ENCODE results near the gene FGF1.

DNA sequence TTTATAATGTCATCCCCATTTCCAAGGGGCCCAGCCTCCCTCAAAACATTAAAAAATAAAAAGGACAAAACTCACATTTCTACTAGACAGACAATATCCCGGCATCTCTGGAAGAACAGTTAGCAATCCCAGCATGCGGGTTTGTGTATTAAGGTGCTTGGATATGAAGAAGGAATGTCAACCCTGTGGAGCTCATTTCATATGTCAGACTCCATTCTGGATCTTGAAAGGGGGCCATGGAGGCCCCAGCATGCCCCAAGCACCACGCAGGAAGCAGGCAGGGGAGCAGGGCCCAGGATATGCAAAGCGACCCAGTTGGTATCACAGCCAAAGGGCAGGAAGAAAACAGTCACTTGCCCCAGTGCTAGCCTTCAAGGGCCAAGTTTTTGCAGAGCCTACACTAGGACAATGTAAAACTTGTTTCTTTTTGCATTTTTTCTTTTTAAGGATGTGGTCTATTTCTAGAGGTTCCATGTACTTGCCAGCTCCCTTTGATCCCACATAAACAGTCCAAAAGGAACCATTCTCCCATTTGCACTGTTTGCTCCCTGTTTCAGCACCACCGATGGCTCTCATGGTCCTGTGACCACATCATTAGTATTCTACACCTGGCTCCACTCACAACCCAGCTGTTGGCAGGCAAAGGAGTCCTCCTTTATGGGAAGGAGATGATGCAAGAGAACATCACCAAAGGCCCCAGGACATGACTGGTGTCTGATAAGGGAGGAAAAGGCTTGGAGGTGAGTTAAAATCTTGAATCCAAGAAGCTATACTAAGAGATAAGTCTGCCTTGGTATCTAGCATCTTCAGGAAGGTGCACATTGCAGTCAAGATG is 58.3 kb downstream of the FGF1 start:
- TF ChIP-seq, protein P1, sequence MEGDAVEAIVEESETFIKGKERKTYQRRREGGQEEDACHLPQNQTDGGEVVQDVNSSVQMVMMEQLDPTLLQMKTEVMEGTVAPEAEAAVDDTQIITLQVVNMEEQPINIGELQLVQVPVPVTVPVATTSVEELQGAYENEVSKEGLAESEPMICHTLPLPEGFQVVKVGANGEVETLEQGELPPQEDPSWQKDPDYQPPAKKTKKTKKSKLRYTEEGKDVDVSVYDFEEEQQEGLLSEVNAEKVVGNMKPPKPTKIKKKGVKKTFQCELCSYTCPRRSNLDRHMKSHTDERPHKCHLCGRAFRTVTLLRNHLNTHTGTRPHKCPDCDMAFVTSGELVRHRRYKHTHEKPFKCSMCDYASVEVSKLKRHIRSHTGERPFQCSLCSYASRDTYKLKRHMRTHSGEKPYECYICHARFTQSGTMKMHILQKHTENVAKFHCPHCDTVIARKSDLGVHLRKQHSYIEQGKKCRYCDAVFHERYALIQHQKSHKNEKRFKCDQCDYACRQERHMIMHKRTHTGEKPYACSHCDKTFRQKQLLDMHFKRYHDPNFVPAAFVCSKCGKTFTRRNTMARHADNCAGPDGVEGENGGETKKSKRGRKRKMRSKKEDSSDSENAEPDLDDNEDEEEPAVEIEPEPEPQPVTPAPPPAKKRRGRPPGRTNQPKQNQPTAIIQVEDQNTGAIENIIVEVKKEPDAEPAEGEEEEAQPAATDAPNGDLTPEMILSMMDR (IDR thresholded peaks at IDR 0.05), result no peak
- TF ChIP-seq POLR2A (IDR thresholded peaks at IDR 0.05), result no peak
